NB4 (cell line): Measurements from ENCODE around the gene GATD1.

ENCODE experiments used
- CTCF ChIP-seq: IDR thresholded peaks from one replicate; pipeline ENCODE4 v1.5.1; 2012; ENCODE audit warnings: low read depth, low read length
- MAX ChIP-seq: IDR thresholded peaks from 2 replicates; pipeline ENCODE4 v1.6.1; 2011; ENCODE audit warnings: low read depth, low read length
- POLR2A ChIP-seq: IDR thresholded peaks from 2 replicates; pipeline ENCODE4 v1.6.1; 2011; ENCODE audit warnings: mild to moderate bottlenecking; ENCODE audit not compliant: insufficient read length; ENCODE audit errors: extremely low read depth

- TF ChIP-seq CTCF (no peak), POLR2A (no peak), MAX (no peak)
Observed at GRCh38 chr11:767238-767637, 10.0 kb downstream of the GATD1 start.
